Stimulated activated CD4-positive, alpha-beta T cell treated with anti-CD3 and anti-CD28 coated beads, Interleukin-2, amount 100 ng/mL, for 4 hours (primary cell): ENCODE measurements around the gene VPS37C.
A peak's percentile ranks its signal among the peaks of the same experiment; 100 is the strongest.
"Not testable (repeated sequence)": the region's sequence is repeated elsewhere in the genome, so short reads cannot be mapped to it uniquely, and the experiment has no call there.

ENCODE experiments used
- DNase-seq: peaks from one replicate; pipeline ENCODE4 v3.0.0-alpha.2; 2020; ENCODE audit warnings: low read depth

VPS37C gene

GRCh38 chr11:61174949-61175348, 13.7 kb upstream of the VPS37C start:
- no peak for DNase-seq

- no peak for DNase-seq
These were observed 13.0 kb upstream of the VPS37C start for GRCh38 chr11:61174273-61174672.

- no peak for DNase-seq
These were observed 12.2 kb upstream of the VPS37C start for GRCh38 chr11:61173456-61173855.

GRCh38 chr11:61172888-61173287, 11.7 kb upstream of the VPS37C start:
- no peak for DNase-seq

- DNase-seq = no peak
These were observed 11.1 kb upstream of the VPS37C start for GRCh38 chr11:61172356-61172755.

GRCh38 chr11:61171907-61172306, 10.7 kb upstream of the VPS37C start:
- no peak for DNase-seq

GRCh38 chr11:61170566-61170965, 9.3 kb upstream of the VPS37C start:
- DNase-seq = no peak

GRCh38 chr11:61168800-61169199, 7.6 kb upstream of the VPS37C start:
- DNase-seq = no peak

GRCh38 chr11:61168042-61168688, 6.9 kb upstream of the VPS37C start:
- DNase-seq = no peak

GRCh38 chr11:61166331-61166730, 5.1 kb upstream of the VPS37C start:
- DNase-seq = not testable (repeated sequence)

- DNase-seq = not testable (repeated sequence)
These were observed 4.6 kb upstream of the VPS37C start for GRCh38 chr11:61165785-61166184.

- DNase-seq = no peak
These were observed 3.6 kb upstream of the VPS37C start for GRCh38 chr11:61164606-61165424.

- DNase-seq = no peak
These were observed 2.7 kb upstream of the VPS37C start for GRCh38 chr11:61163714-61164605.

- no peak for DNase-seq
These were observed 1.8 kb upstream of the VPS37C start for GRCh38 chr11:61163021-61163420.

- no peak for DNase-seq
These were observed 1.1 kb upstream of the VPS37C start for GRCh38 chr11:61162092-61162941.

GRCh38 chr11:61160487-61161189, 588 bp downstream of the VPS37C start:
- no peak for DNase-seq

- DNase-seq = no peak
These were observed 2.4 kb downstream of the VPS37C start for GRCh38 chr11:61158691-61159381.

- DNase-seq = peak; percentile 12
These were observed 3.5 kb downstream of the VPS37C start for GRCh38 chr11:61157743-61158142.

- no peak for DNase-seq
These were observed 5.5 kb downstream of the VPS37C start for GRCh38 chr11:61155741-61156140.

GRCh38 chr11:61155312-61155711, 5.9 kb downstream of the VPS37C start:
- DNase-seq = no peak
